ENCODE measurements around the gene EPHA6. TPM values are rescaled to one million over a fixed set of nuclear protein-coding genes. Genes with fewer than 3 reads are reported as not detected.

The EPHA6 gene
- total RNA-seq, 6 donors from 2014 or later: 0.14 to 1.0 (median 0.57) TPM; not detected in 3

DNA sequence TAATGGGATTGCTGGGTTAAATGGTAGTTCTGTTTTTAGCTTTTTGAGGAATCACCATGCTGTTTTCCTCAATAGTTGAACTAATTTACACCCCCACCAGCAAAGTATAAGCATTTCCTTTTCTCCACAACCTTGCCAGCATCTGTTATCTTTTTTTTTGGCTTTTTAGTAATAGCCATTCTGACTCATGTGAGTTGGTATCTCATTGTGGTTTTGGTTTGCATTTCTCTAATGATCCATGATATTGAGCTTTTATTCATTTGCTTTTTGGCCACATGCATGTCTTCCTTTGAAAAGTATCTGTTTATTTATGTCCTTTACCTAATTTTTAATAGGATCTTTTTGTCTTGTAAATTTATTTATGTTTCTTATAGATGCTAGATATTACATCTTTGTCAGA is 288.2 kb downstream of the EPHA6 start:
- TF ChIP-seq POLR2A (IDR thresholded peaks at IDR 0.05) (no peak), EP300 (IDR thresholded peaks at IDR 0.05) (no peak), POLR2AphosphoS5 (IDR thresholded peaks at IDR 0.05) (no peak)
- TF ChIP-seq, protein P1, sequence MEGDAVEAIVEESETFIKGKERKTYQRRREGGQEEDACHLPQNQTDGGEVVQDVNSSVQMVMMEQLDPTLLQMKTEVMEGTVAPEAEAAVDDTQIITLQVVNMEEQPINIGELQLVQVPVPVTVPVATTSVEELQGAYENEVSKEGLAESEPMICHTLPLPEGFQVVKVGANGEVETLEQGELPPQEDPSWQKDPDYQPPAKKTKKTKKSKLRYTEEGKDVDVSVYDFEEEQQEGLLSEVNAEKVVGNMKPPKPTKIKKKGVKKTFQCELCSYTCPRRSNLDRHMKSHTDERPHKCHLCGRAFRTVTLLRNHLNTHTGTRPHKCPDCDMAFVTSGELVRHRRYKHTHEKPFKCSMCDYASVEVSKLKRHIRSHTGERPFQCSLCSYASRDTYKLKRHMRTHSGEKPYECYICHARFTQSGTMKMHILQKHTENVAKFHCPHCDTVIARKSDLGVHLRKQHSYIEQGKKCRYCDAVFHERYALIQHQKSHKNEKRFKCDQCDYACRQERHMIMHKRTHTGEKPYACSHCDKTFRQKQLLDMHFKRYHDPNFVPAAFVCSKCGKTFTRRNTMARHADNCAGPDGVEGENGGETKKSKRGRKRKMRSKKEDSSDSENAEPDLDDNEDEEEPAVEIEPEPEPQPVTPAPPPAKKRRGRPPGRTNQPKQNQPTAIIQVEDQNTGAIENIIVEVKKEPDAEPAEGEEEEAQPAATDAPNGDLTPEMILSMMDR (IDR thresholded peaks at IDR 0.05): no peak
- DNase-seq: no peak
- H3K4me3 ChIP-seq: no peak overlapping the region
- no peak for ATAC-seq (ENCODE audit: low FRiP score in 2 of 2)
- no peaks in the 10 kb centered on the region for H3K4me1 ChIP-seq
- H3K36me3 ChIP-seq: no peaks in the 10 kb centered on the region
- no peaks in the 10 kb centered on the region for H3K27me3 ChIP-seq
- no peak overlapping the region for H3K27ac ChIP-seq
- no peaks in the 10 kb centered on the region for H3K9me3 ChIP-seq

DNA sequence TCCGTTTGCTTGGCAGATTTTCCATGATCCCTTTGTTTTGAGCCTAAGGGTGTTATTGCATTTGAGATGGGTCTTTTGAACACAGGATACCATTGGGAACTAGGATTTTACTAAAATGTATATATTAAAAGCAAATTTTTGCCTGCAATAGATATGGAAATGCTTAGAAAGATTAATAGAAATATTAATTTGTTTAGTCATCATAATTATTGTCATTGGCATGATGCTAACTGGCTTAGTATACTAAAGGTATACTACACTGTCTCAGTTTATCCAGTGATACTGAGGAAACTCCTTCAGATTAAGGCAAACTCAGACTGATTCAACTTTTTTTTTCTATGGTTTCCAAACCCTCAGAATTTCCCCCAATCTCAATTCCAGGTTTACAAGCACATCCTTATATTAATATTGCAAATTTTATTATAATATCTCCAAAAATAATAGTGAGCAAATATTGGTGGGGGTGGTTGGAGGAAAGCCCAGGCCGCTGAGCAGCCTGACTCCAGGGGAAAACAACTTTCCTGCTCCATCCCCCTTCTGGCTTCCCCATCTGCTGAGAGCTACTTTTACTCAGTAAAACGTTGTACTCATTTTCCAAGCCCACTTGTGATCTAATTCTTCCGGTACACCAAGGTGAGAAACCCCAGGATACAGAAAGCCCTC is 291.7 kb downstream of the EPHA6 start:
- no peak overlapping the region for H3K4me3 ChIP-seq
- no peak for ATAC-seq (ENCODE audit: low FRiP score in 2 of 2)
- no peak overlapping the region for H3K27ac ChIP-seq
- H3K27me3 ChIP-seq: no peaks in the 10 kb centered on the region
- no peaks in the 10 kb centered on the region for H3K4me1 ChIP-seq
- WGBS, 2 donors: 59 to 66% methylated on average over 4 of the region's 4 CpGs
- no peak for TF ChIP-seq POLR2A (IDR thresholded peaks at IDR 0.05)
- TF ChIP-seq EP300 (IDR thresholded peaks at IDR 0.05): no peak
- no peak for DNase-seq
- H3K9me3 ChIP-seq: no peaks in the 10 kb centered on the region
- no peaks in the 10 kb centered on the region for H3K36me3 ChIP-seq

DNA sequence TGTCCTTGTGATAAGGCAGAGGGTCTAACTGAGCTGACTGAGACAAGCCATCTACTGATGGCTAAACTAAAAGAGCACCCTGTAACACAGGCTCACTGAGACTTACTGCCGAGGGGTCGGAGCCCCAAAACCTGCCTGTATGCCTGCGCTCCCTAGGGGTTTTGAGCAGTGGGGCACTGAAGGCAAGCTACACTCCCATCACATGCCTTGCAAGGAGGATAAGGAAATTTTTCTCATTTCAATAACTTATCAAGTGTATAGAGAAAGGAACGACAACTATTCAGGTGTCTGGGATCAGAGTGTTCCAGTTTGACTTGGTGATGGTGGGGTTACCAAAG is 292.2 kb downstream of the EPHA6 start:
- TF ChIP-seq EP300 (IDR thresholded peaks at IDR 0.05): no peak
- no peak for TF ChIP-seq POLR2A (IDR thresholded peaks at IDR 0.05)
- no peak for TF ChIP-seq POLR2AphosphoS5 (IDR thresholded peaks at IDR 0.05)
- TF ChIP-seq, protein P1 (IDR thresholded peaks at IDR 0.05): no peak
- H3K4me1 ChIP-seq: no peaks in the 10 kb centered on the region
- no peaks in the 10 kb centered on the region for H3K27me3 ChIP-seq
- DNase-seq: no peak
- 81 to 83% methylated on average over 4 of the region's 4 CpGs for WGBS, 2 donors
- ATAC-seq (ENCODE audit: low FRiP score in 2 of 2): no peak
- H3K9me3 ChIP-seq: no peaks in the 10 kb centered on the region
- no peak overlapping the region for H3K4me3 ChIP-seq
- H3K27ac ChIP-seq: no peak overlapping the region
- H3K36me3 ChIP-seq: no peaks in the 10 kb centered on the region

DNA sequence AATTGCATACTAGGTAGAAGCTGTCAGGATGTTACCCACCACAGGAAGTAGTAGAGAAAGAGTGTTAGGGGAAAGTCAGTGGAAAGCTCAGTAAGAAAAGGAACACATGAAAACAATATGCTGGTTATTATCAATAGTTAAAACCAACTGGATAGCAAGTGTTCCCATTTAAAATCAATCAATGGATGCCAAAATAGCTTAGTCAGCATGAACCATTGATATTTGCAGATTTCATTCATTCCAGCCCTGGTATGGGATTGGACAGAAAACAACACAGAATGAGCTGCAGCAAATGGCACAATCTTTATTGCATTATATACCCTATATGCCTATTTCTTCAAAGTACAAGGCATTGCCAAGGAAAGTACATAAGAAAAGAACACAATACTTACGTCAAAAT is 293.7 kb downstream of the EPHA6 start:
- H3K27ac ChIP-seq: no peak overlapping the region
- H3K4me3 ChIP-seq: no peak overlapping the region
- no peaks in the 10 kb centered on the region for H3K36me3 ChIP-seq
- H3K4me1 ChIP-seq: no peaks in the 10 kb centered on the region
- DNase-seq (no peak), ATAC-seq (ENCODE audit: low FRiP score in 2 of 2) (no peak)
- H3K27me3 ChIP-seq: no peaks in the 10 kb centered on the region
- TF ChIP-seq POLR2A (IDR thresholded peaks at IDR 0.05) (no peak), EP300 (IDR thresholded peaks at IDR 0.05) (no peak), POLR2AphosphoS5 (IDR thresholded peaks at IDR 0.05) (no peak)
- TF ChIP-seq, protein P1 (IDR thresholded peaks at IDR 0.05): no peak
- WGBS, 2 donors: 76 to 86% methylated on average over 1 of the region's 1 CpG
- H3K9me3 ChIP-seq: no peaks in the 10 kb centered on the region

DNA sequence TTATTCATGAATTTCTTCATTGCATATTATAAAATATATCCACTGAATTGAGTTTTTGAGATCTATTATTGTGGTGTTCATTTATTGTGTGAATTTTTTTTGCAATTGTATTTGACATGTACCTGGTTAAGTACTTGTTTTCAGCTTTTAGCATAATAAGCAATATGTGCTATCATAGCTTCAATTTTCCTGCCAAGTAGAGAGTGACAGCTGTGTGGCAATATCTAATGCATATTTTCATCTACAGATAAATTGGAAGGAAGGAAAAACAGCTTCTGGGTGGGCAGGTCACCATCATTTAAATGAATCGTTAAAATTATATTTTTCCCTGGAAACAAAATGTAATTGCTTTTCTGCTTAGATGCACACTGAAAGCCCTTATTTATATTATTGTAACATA is 296.9 kb downstream of the EPHA6 start:
- Histone ChIP-seq H3K4me1 (no peaks in the 10 kb centered on the region), H3K36me3 (no peaks in the 10 kb centered on the region), H3K27ac (no peak overlapping the region), H3K9me3 (no peaks in the 10 kb centered on the region), H3K4me3 (no peak overlapping the region), H3K27me3 (no peaks in the 10 kb centered on the region)
- TF ChIP-seq, protein P1 (IDR thresholded peaks at IDR 0.05): no peak
- no peak for TF ChIP-seq POLR2A (IDR thresholded peaks at IDR 0.05)
- no peak for TF ChIP-seq POLR2AphosphoS5 (IDR thresholded peaks at IDR 0.05)
- DNase-seq (no peak), ATAC-seq (ENCODE audit: low FRiP score in 2 of 2) (no peak)
- WGBS, 2 donors: 80 to 89% methylated on average over 1 of the region's 1 CpG
